HepG2 (cell line): Measurements from ENCODE around the gene ZDHHC24. TPM values are rescaled to one million over a fixed set of nuclear protein-coding genes. Genes with fewer than 3 reads are reported as not detected.

Source experiments
- ATF7-NPFF ChIP-seq: sonication (generic); formaldehyde crosslinking; IDR thresholded peaks from 2 replicates; pipeline ENCODE4 v1.8.1; 2023; ENCODE audit warnings: mild to moderate bottlenecking, low read depth, missing genetic modification reagents, moderate library complexity
- CEBPB ChIP-seq: IDR thresholded peaks from 2 replicates; pipeline ENCODE4 v1.6.1; 2011; ENCODE audit warnings: low read depth, low read length, improper control_type of control experiment, borderline replicate concordance
- GPN1 ChIP-seq: sonication (generic); formaldehyde crosslinking; IDR thresholded peaks from 2 replicates; pipeline ENCODE4 v1.5.1; 2020; ENCODE audit warnings: missing genetic modification reagents, borderline replicate concordance
- GTF2F1 ChIP-seq: fragments of 150-350 bp; IDR thresholded peaks from 2 replicates; pipeline ENCODE4 v1.6.1; 2014; ENCODE audit warnings: low read length
- GTF3A ChIP-seq: sonication (generic); formaldehyde crosslinking; conservative IDR thresholded peaks from 2 replicates; pipeline ENCODE4 v1.4.0; 2020; ENCODE audit warnings: mild to moderate bottlenecking, missing genetic modification reagents
- HES4 ChIP-seq: sonication (generic); formaldehyde crosslinking; IDR thresholded peaks from 2 replicates; pipeline ENCODE4 v1.9.0; 2021; ENCODE audit warnings: mild to moderate bottlenecking, missing genetic modification reagents, borderline replicate concordance
- JARID2 ChIP-seq: sonication (generic); formaldehyde crosslinking; IDR thresholded peaks from 2 replicates; pipeline ENCODE4 v1.8.1; 2023; ENCODE audit warnings: missing genetic modification reagents, inconsistent platforms; ENCODE audit not compliant: insufficient replicate concordance
- REPIN1 ChIP-seq: sonication (generic); formaldehyde crosslinking; IDR thresholded peaks from 2 replicates; pipeline ENCODE4 v1.8.0; 2022; ENCODE audit warnings: missing genetic modification reagents, low read depth, mild to moderate bottlenecking, borderline replicate concordance
- SOX6 ChIP-seq, 2 experiments: fragments of 450-650 bp in 1 of 2; sonication (generic) in 1 of 2; formaldehyde crosslinking in 1 of 2; IDR thresholded peaks; 2 replicates each; pipeline versions ENCODE4 v1.4.0 to v1.6.1; 2017 to 2020; ENCODE audit warnings: antibody characterized with exemption in 1 of 2, mild to moderate bottlenecking in 1 of 2, missing genetic modification reagents in 1 of 2
- STAT5B ChIP-seq: sonication (generic); formaldehyde crosslinking; IDR thresholded peaks from 2 replicates; pipeline ENCODE4 v1.4.0; 2020; ENCODE audit warnings: missing genetic modification reagents
- TAF15 ChIP-seq: fragments of 200-400 bp; formaldehyde crosslinking; IDR thresholded peaks from one replicate; pipeline ENCODE4 v1.6.1; 2018; ENCODE audit warnings: mild to moderate bottlenecking, low read depth, low read length; ENCODE audit not compliant: poor library complexity, severe bottlenecking
- ZFP41 ChIP-seq: sonication (generic); formaldehyde crosslinking; IDR thresholded peaks from 2 replicates; pipeline ENCODE4 v1.4.0; 2020; ENCODE audit warnings: mild to moderate bottlenecking, missing genetic modification reagents, borderline replicate concordance
- ZNF138 ChIP-seq: sonication (generic); formaldehyde crosslinking; IDR thresholded peaks from 2 replicates; pipeline ENCODE4 v1.5.0; 2020; ENCODE audit warnings: mild to moderate bottlenecking, low read depth, missing genetic modification reagents
- ZNF225 ChIP-seq: sonication (generic); formaldehyde crosslinking; IDR thresholded peaks from 2 replicates; pipeline ENCODE4 v1.4.0; 2020; ENCODE audit warnings: mild to moderate bottlenecking, missing genetic modification reagents
- ZNF556 ChIP-seq: sonication (generic); formaldehyde crosslinking; IDR thresholded peaks from 2 replicates; pipeline ENCODE4 v1.4.0; 2020; ENCODE audit warnings: mild to moderate bottlenecking, missing genetic modification reagents, borderline replicate concordance
- ZNF629 ChIP-seq: sonication (generic); formaldehyde crosslinking; conservative IDR thresholded peaks from 2 replicates; pipeline ENCODE4 v1.5.0; 2020; ENCODE audit warnings: missing genetic modification reagents
- ZNF652 ChIP-seq: IDR thresholded peaks from 2 replicates; pipeline ENCODE4 v1.6.1; 2016; ENCODE audit warnings: low read depth, borderline replicate concordance
- ZSCAN22 ChIP-seq: sonication (generic); formaldehyde crosslinking; IDR thresholded peaks from 2 replicates; pipeline ENCODE4 v1.4.0; 2020; ENCODE audit warnings: mild to moderate bottlenecking, missing genetic modification reagents
- ZSCAN30 ChIP-seq: sonication (generic); formaldehyde crosslinking; IDR thresholded peaks from 2 replicates; pipeline ENCODE4 v1.5.0; 2020; ENCODE audit warnings: mild to moderate bottlenecking, missing genetic modification reagents
- polyA plus RNA-seq, 8 experiments: library from polyadenylated mRNA; depleted of rRNA in 3 of 8; stranded (reverse) in 7 of 8; unstranded in 1 of 8; fragments of >200 nt; fragmentation: Illumina TruSeq in 4 of 8; extraction: Trizol in 4 of 8; gene quantifications; 2 replicates each; pipeline versions ENCODE4 v1.2.1 to v1.2.3, GENCODE V29; 2011 to 2016; ENCODE audit warnings: low read depth in 4 of 8, missing spikeins in 1 of 8, mixed read lengths in 1 of 8; ENCODE audit not compliant: insufficient read depth in 1 of 8
- total RNA-seq, 5 experiments: library from RNA; depleted of rRNA; stranded (reverse); fragments of >200 nt; fragmentation: Illumina TruSeq; extraction: Trizol; gene quantifications; 2 replicates each; pipeline ENCODE4 v1.2.3, GENCODE V29; 2016; ENCODE audit warnings: low read depth in 1 of 5
- TF ChIP-seq, protein P1 (sequence below): fragments of 450-650 bp; IDR thresholded peaks from 2 replicates; pipeline ENCODE4 v1.6.1; 2016
- TF ChIP-seq, protein P2 (sequence below): sonication (generic); formaldehyde crosslinking; IDR thresholded peaks from 2 replicates; pipeline ENCODE4 v1.8.0; 2022; ENCODE audit warnings: missing genetic modification reagents, mild to moderate bottlenecking, borderline replicate concordance
- TF ChIP-seq, protein P3 (sequence below): sonication (generic); formaldehyde crosslinking; IDR thresholded peaks from 2 replicates; pipeline ENCODE4 v1.5.0; 2020; ENCODE audit warnings: mild to moderate bottlenecking, missing genetic modification reagents

The ZDHHC24 gene
- total and polyA plus RNA-seq, 2 of the 13 experiments (the other 11 are each of a cell fraction or from before 2014, with no cell fraction given), result 4.3 TPM

DNA sequence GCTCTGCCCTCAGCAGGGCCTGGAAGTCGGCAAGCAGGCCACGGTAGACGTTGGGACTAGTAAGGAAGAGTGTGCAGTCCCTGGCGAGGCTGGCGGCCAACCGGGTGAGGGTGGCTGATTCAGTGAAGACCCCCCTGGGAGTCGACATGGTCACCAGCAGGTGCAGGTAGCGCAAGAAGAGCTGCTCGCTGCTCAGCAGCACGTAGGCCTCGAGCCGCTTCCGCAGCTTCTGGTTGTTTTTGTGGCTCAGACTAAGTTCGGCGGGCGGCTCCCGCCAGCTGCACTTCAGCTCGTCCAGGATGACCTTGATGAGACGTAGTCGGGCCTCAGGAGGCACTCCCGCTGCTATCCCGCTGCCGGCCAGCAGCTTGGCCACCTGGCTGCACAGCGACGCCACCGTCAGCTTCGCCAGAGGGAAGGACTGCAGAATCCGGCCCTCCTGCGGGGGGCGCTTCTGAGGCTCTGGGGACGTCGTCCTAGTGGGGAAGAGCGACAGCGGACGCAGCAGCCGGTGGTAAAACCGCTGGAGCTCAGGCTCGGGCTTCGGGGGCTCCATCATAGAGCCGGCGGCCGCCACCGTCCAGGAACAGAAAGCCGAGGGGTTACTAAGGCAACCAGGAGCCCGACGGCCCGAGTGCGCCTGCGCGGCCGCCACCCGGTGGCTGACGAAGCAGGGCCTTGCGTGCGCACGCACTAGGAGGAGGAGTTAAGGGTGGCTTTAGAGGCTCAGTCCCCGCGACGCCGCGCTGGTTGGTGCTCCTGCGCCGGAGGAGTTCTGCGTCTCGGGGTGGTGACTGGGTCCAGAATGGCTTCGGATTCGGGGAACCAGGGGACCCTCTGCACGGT lies 46.8 kb upstream of the ZDHHC24 start, which contains the start of the genes CCDC87 and CCS (continued):
- TF ChIP-seq ZSCAN30 (CRISPR knock-in tag), result peak; percentile 46; the same call in 1 of the 2 replicates
- TF ChIP-seq JARID2 (CRISPR knock-in tag), result no peak
- TF ChIP-seq, protein P1, sequence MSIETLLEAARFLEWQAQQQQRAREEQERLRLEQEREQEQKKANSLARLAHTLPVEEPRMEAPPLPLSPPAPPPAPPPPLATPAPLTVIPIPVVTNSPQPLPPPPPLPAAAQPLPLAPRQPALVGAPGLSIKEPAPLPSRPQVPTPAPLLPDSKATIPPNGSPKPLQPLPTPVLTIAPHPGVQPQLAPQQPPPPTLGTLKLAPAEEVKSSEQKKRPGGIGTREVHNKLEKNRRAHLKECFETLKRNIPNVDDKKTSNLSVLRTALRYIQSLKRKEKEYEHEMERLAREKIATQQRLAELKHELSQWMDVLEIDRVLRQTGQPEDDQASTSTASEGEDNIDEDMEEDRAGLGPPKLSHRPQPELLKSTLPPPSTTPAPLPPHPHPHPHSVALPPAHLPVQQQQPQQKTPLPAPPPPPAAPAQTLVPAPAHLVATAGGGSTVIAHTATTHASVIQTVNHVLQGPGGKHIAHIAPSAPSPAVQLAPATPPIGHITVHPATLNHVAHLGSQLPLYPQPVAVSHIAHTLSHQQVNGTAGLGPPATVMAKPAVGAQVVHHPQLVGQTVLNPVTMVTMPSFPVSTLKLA, result no peak
- TF ChIP-seq ZNF225 (CRISPR knock-in tag), result peak; percentile 52; the same call in 1 of the 2 replicates
- TF ChIP-seq GPN1 (CRISPR knock-in tag), result no peak
- TF ChIP-seq, protein P2, sequence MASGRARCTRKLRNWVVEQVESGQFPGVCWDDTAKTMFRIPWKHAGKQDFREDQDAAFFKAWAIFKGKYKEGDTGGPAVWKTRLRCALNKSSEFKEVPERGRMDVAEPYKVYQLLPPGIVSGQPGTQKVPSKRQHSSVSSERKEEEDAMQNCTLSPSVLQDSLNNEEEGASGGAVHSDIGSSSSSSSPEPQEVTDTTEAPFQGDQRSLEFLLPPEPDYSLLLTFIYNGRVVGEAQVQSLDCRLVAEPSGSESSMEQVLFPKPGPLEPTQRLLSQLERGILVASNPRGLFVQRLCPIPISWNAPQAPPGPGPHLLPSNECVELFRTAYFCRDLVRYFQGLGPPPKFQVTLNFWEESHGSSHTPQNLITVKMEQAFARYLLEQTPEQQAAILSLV, result peak; percentile 65; the same call in 1 of the 2 replicates
- 0 out of 2 replicates have a peak, but pooled peaks have one; percentile 22 for TF ChIP-seq STAT5B (CRISPR knock-in tag)
- 0 out of 2 replicates have a peak, but pooled peaks have one; percentile 35 for TF ChIP-seq ZSCAN22
- peak; percentile 95; the same call in 1 of the 2 replicates for TF ChIP-seq REPIN1 (CRISPR knock-in tag)
- TF ChIP-seq ZFP41 (CRISPR knock-in tag), result 0 out of 2 replicates have a peak, but pooled peaks have one; percentile 30
- TF ChIP-seq SOX6 (IDR thresholded peaks at IDR 0.05), result no peak
- peak; percentile 53; the same call in 1 of the 2 replicates for TF ChIP-seq SOX6 (CRISPR knock-in tag; IDR thresholded peaks at IDR 0.05)
- TF ChIP-seq TAF15, result peak; percentile 36
- TF ChIP-seq GTF3A, result peak; percentile 22; the same call in 1 of the 2 replicates
- TF ChIP-seq ZNF652 (CRISPR knock-in tag), result no peak
- TF ChIP-seq ATF7-NPFF, result peak; percentile 66
- peak; percentile 77 for TF ChIP-seq HES4 (CRISPR knock-in tag)
- no peak for TF ChIP-seq CEBPB
- no peak for TF ChIP-seq GTF2F1
- TF ChIP-seq ZNF629 (CRISPR knock-in tag), result no peak; the same call in 1 of the 2 replicates
- TF ChIP-seq, protein P3, sequence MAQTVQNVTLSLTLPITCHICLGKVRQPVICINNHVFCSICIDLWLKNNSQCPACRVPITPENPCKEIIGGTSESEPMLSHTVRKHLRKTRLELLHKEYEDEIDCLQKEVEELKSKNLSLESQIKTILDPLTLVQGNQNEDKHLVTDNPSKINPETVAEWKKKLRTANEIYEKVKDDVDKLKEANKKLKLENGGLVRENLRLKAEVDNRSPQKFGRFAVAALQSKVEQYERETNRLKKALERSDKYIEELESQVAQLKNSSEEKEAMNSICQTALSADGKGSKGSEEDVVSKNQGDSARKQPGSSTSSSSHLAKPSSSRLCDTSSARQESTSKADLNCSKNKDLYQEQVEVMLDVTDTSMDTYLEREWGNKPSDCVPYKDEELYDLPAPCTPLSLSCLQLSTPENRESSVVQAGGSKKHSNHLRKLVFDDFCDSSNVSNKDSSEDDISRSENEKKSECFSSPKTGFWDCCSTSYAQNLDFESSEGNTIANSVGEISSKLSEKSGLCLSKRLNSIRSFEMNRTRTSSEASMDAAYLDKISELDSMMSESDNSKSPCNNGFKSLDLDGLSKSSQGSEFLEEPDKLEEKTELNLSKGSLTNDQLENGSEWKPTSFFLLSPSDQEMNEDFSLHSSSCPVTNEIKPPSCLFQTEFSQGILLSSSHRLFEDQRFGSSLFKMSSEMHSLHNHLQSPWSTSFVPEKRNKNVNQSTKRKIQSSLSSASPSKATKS, result no peak
- TF ChIP-seq ZNF138, result peak; percentile 91; the same call in 1 of the 2 replicates
- peak; percentile 77; the same call in 1 of the 2 replicates for TF ChIP-seq ZNF556 (CRISPR knock-in tag)
